ENCODE data around the gene SLC1A2.

DNA sequence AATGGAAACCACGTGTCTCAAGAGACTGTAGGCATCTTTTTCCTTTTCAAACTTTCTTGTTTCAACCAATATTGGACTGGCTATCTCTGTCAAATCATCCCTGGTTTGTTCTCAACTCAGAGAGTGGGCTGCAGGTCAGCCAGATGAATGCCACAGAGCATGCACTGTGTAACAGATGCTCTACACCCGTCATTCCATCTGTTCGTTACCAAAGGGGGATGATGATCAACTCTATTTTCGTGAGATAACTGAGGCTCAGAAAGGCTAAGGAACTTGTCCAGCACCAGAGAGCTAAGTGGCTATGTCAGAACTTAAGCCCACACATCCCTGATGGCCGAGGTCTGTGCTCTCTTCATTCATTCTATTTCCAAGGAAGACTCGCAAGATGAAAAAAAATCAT, 42.1 kb downstream of the SLC1A2 start:
- TF ChIP-seq, protein P1, sequence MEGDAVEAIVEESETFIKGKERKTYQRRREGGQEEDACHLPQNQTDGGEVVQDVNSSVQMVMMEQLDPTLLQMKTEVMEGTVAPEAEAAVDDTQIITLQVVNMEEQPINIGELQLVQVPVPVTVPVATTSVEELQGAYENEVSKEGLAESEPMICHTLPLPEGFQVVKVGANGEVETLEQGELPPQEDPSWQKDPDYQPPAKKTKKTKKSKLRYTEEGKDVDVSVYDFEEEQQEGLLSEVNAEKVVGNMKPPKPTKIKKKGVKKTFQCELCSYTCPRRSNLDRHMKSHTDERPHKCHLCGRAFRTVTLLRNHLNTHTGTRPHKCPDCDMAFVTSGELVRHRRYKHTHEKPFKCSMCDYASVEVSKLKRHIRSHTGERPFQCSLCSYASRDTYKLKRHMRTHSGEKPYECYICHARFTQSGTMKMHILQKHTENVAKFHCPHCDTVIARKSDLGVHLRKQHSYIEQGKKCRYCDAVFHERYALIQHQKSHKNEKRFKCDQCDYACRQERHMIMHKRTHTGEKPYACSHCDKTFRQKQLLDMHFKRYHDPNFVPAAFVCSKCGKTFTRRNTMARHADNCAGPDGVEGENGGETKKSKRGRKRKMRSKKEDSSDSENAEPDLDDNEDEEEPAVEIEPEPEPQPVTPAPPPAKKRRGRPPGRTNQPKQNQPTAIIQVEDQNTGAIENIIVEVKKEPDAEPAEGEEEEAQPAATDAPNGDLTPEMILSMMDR (IDR thresholded peaks at IDR 0.05; ENCODE audit: insufficient read depth, low read depth, low read length) = no peak
- no peak for TF ChIP-seq EZH2 (IDR thresholded peaks at IDR 0.05; ENCODE audit: insufficient read depth, low read length)
